SK-N-SH (cell line): Measurements from ENCODE around the gene TBX21. TPM values are rescaled to one million over a fixed set of nuclear protein-coding genes. Genes with fewer than 3 reads are reported as not detected.

Experiments
- CTCF ChIA-PET: fragments of 300-600, 350-600 bp; formaldehyde crosslinking; extraction: SDS; loops from one replicate; lab custom pipeline; 2021; lab: Yijun Ruan, JAX
- POLR2A ChIA-PET: fragments of 350-600 bp; sonication (Branson Sonifier 250); formaldehyde crosslinking; extraction: SDS; loops from one replicate; lab custom pipeline; 2020; ENCODE audit warnings: antibody characterized with exemption, inconsistent platforms; lab: Yijun Ruan, JAX
- DNase-seq: peaks from one replicate; pipeline ENCODE4 v3.0.0; 2012
- H2AFZ ChIP-seq: fragments of 200-600 bp; sonication (generic); 2 replicates; pipeline ENCODE4 v1.8.1; 2016; ENCODE audit warnings: antibody characterized with exemption, mild to moderate bottlenecking, low read depth
- H3F3A ChIP-seq: fragments of 200-600 bp; sonication (generic); replicated peaks from 2 replicates; pipeline ENCODE3; 2016; ENCODE audit warnings: antibody characterized with exemption, mild to moderate bottlenecking; ENCODE audit not compliant: insufficient read depth
- H3K27ac ChIP-seq, 2 experiments: fragments of 200-500 bp in 1 of 2; fragments of 200-600 bp in 1 of 2; sonication (Bioruptor generic) in 1 of 2; sonication (generic), shearing (Covaris generic) in 1 of 2; 2 replicates each; pipeline versions ENCODE4 v1.5.1 to v1.6.1; 2014 to 2016; ENCODE audit warnings: low read depth in 2 of 2, inconsistent platforms in 1 of 2, low read length in 1 of 2, mild to moderate bottlenecking in 1 of 2, mixed read lengths in 1 of 2
- H3K27me3 ChIP-seq: fragments of 200-600 bp; sonication (generic), shearing (Covaris generic); 2 replicates; pipeline ENCODE4 v1.6.1; 2016; ENCODE audit warnings: mixed run types; ENCODE audit not compliant: insufficient read depth
- H3K36me3 ChIP-seq, 2 experiments: fragments of 200-500 bp in 1 of 2; fragments of 200-600 bp in 1 of 2; sonication (Bioruptor generic) in 1 of 2; sonication (generic) in 1 of 2; replicated peaks in 1 of 2; 2 replicates each; pipeline versions ENCODE3 to v1.5.1; 2014 to 2016; ENCODE audit warnings: low read length in 1 of 2, mild to moderate bottlenecking in 1 of 2; ENCODE audit not compliant: insufficient read depth in 2 of 2, control insufficient read depth in 1 of 2
- H3K4me1 ChIP-seq, 2 experiments: fragments of 200-500 bp in 1 of 2; fragments of 200-600 bp in 1 of 2; sonication (Bioruptor generic) in 1 of 2; sonication (generic), shearing (Covaris generic) in 1 of 2; 2 replicates each; pipeline versions ENCODE4 v1.5.1 to v1.6.1; 2014 to 2016; ENCODE audit warnings: low read depth in 1 of 2, low read length in 1 of 2, mixed run types in 1 of 2; ENCODE audit not compliant: insufficient read depth in 2 of 2, control insufficient read depth in 1 of 2
- H3K4me2 ChIP-seq: fragments of 200-600 bp; sonication (generic), shearing (Covaris generic); 2 replicates; pipeline ENCODE4 v1.6.1; 2017; ENCODE audit warnings: mixed run types
- H3K4me3 ChIP-seq, 2 experiments: fragments of 200-500 bp in 1 of 2; fragments of 200-600 bp in 1 of 2; sonication (Bioruptor generic) in 1 of 2; sonication (generic), shearing (Covaris generic) in 1 of 2; 2 replicates each; pipeline versions ENCODE4 v1.5.1 to v1.8.1; 2014 to 2016; ENCODE audit warnings: low read depth in 2 of 2, inconsistent platforms in 1 of 2, low read length in 1 of 2, mild to moderate bottlenecking in 1 of 2, mixed read lengths in 1 of 2, moderate library complexity in 1 of 2
- H3K79me2 ChIP-seq: fragments of 200-600 bp; sonication (generic); 2 replicates; pipeline ENCODE4 v1.8.1; 2017; ENCODE audit warnings: mild to moderate bottlenecking; ENCODE audit not compliant: insufficient read depth
- H3K9ac ChIP-seq: fragments of 200-600 bp; sonication (generic); 2 replicates; pipeline ENCODE4 v1.6.1; 2017; ENCODE audit warnings: mixed run types
- H3K9me2 ChIP-seq: fragments of 200-600 bp; sonication (generic); 2 replicates; pipeline ENCODE4 v1.6.1; 2017; ENCODE audit warnings: mixed run types
- H3K9me3 ChIP-seq: fragments of 200-600 bp; sonication (generic); 2 replicates; pipeline ENCODE4 v1.6.1; 2017; ENCODE audit warnings: mixed run types, mild to moderate bottlenecking, moderate library complexity
- H4K20me1 ChIP-seq: fragments of 200-600 bp; sonication (generic); 2 replicates; pipeline ENCODE4 v1.6.1; 2017; ENCODE audit warnings: mild to moderate bottlenecking, mixed run types; ENCODE audit not compliant: insufficient read depth
- EP300 ChIP-seq, 2 experiments: IDR thresholded peaks; 2 replicates each; pipeline versions ENCODE4 v1.4.0 to v1.6.1; 2012; ENCODE audit warnings: borderline replicate concordance in 1 of 2, low read depth in 1 of 2, low read length in 1 of 2
- GABPA ChIP-seq: IDR thresholded peaks from 2 replicates; pipeline ENCODE4 v1.4.0; 2012; ENCODE audit warnings: low read depth, mild to moderate bottlenecking
- GATA2 ChIP-seq: sonication (generic); formaldehyde crosslinking; IDR thresholded peaks from 2 replicates; pipeline ENCODE4 v1.5.0; 2020; ENCODE audit warnings: mild to moderate bottlenecking, missing genetic modification reagents
- MAX ChIP-seq: IDR thresholded peaks from 2 replicates; pipeline ENCODE4 v1.4.0; 2012; ENCODE audit warnings: low read depth
- MXI1 ChIP-seq: IDR thresholded peaks from 2 replicates; pipeline ENCODE4 v1.6.1; 2012; ENCODE audit warnings: mild to moderate bottlenecking, low read depth, low read length, improper control_type of control experiment
- NFIC ChIP-seq: IDR thresholded peaks from 2 replicates; pipeline ENCODE4 v1.4.0; 2012; ENCODE audit warnings: borderline replicate concordance
- PBX3 ChIP-seq: IDR thresholded peaks from 2 replicates; pipeline ENCODE4; 2012
- RAD21 ChIP-seq: IDR thresholded peaks from 2 replicates; pipeline ENCODE4 v1.6.1; 2012; ENCODE audit warnings: mild to moderate bottlenecking, low read length
- RXRA ChIP-seq: IDR thresholded peaks from 2 replicates; pipeline ENCODE4 v1.4.0; 2012; ENCODE audit warnings: low read depth, mild to moderate bottlenecking, borderline replicate concordance
- SIN3A ChIP-seq: IDR thresholded peaks from 2 replicates; pipeline ENCODE4 v1.6.1; 2012; ENCODE audit warnings: low read depth, mild to moderate bottlenecking, low read length, moderate library complexity, borderline replicate concordance
- TAF1 ChIP-seq: IDR thresholded peaks from 2 replicates; pipeline ENCODE4 v1.6.1; 2012; ENCODE audit warnings: low read depth, mild to moderate bottlenecking, low read length, moderate library complexity, borderline replicate concordance
- TCF12 ChIP-seq: IDR thresholded peaks from 2 replicates; pipeline ENCODE4 v1.4.0; 2012
- TEAD4 ChIP-seq: IDR thresholded peaks from 2 replicates; pipeline ENCODE4 v1.4.0; 2012; ENCODE audit warnings: mild to moderate bottlenecking, borderline replicate concordance; ENCODE audit not compliant: insufficient read depth
- USF1 ChIP-seq: IDR thresholded peaks from 2 replicates; pipeline ENCODE4 v1.4.0; 2012; ENCODE audit warnings: low read depth, borderline replicate concordance
- WGBS: methylation state at CpG from one replicate; pipeline ENCODE4 v1.1.6; 2017; ENCODE audit warnings: low lambda C conversion rate; 5-methylcytosine and 5-hydroxymethylcytosine counted together
- polyA plus RNA-seq, 3 experiments: library from polyadenylated mRNA; depleted of rRNA; stranded (reverse); fragments of >200 nt; gene quantifications; 2 replicates each; pipeline ENCODE4 v1.2.3, GENCODE V29; 2012
- TF ChIP-seq, protein P1 (sequence below): fragments of 200-600 bp; sonication (generic); IDR thresholded peaks from 2 replicates; pipeline ENCODE4 v1.6.1; 2017; ENCODE audit warnings: antibody characterized with exemption, mild to moderate bottlenecking, moderate library complexity

Gene TBX21
- polyA plus RNA-seq, 1 of the 3 experiments (the other 2 are of a cell fraction): not detected

GRCh38 chr17:47735536-47736011 is 2.5 kb downstream of the TBX21 start:
- Histone ChIP-seq H3K4me2 (no peak overlapping the region), H3K4me1 (peaks cover 0 to 10% of the 10 kb centered on the region in 2 experiments; a peak in 1 of 4 replicates), H4K20me1 (0 out of 2 replicates have a peak, but pooled peaks cover 6% of the 10 kb centered on the region), H3K36me3 (no peaks in the 10 kb centered on the region), H3F3A (peaks cover 6% of the 10 kb centered on the region), H3K9me2 (no peaks in the 10 kb centered on the region), H3K27me3 (peaks cover 84% of the 10 kb centered on the region), H3K9ac (no peak overlapping the region), H3K79me2 (no peaks in the 10 kb centered on the region), H2AFZ (no peak overlapping the region), H3K4me3 (no peak overlapping the region), H3K27ac (no peak overlapping the region), H3K9me3 (no peaks in the 10 kb centered on the region)
- ChIA-PET POLR2A (no interaction called here), CTCF (interaction anchor here (0.9 to 13.6 kb wide), 9 partner anchors 9 to 110 kb away, joined by 3 to 211 read pairs (median 5); partner anchors contain the start of gene TBKBP1)
- 90% methylated on average over 3 of the region's 3 CpGs for WGBS
- peak; percentile 12 for DNase-seq
- TF ChIP-seq MXI1 (no peak), TCF12 (no peak), TEAD4 (no peak), PBX3 (no peak), RAD21 (no peak), NFIC (no peak), SIN3A (no peak), GATA2 (CRISPR knock-in tag) (no peak), USF1 (no peak), RXRA (no peak), GABPA (no peak), EP300 (IDR thresholded peaks at IDR 0.05; ENCODE audit: borderline replicate concordance in 1 of 2, low read depth in 1 of 2, low read length in 1 of 2) (no peak), MAX (no peak), TAF1 (no peak)
- TF ChIP-seq, protein P1, sequence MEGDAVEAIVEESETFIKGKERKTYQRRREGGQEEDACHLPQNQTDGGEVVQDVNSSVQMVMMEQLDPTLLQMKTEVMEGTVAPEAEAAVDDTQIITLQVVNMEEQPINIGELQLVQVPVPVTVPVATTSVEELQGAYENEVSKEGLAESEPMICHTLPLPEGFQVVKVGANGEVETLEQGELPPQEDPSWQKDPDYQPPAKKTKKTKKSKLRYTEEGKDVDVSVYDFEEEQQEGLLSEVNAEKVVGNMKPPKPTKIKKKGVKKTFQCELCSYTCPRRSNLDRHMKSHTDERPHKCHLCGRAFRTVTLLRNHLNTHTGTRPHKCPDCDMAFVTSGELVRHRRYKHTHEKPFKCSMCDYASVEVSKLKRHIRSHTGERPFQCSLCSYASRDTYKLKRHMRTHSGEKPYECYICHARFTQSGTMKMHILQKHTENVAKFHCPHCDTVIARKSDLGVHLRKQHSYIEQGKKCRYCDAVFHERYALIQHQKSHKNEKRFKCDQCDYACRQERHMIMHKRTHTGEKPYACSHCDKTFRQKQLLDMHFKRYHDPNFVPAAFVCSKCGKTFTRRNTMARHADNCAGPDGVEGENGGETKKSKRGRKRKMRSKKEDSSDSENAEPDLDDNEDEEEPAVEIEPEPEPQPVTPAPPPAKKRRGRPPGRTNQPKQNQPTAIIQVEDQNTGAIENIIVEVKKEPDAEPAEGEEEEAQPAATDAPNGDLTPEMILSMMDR: no peak
